MCF 10A (cell line): ENCODE results near the gene SEMA3E. TPM values are rescaled to one million over a fixed set of nuclear protein-coding genes. Genes with fewer than 3 reads are reported as not detected.

Experiments used
- BruUV-seq: library from RNA; stranded (reverse); fragments of 400-500 nt; replicated peaks from 2 replicates; lab custom pipeline; 2021; lab: Mats Ljungman, UMichigan
- CTCF ChIA-PET: fragments of 300-600 bp; sonication (Branson Sonifier 250); formaldehyde crosslinking; extraction: SDS; loops from one replicate; lab custom pipeline; 2021; ENCODE audit warnings: antibody characterized with exemption, inconsistent platforms; lab: Yijun Ruan, JAX
- POLR2A ChIA-PET: fragments of 300-600, 350-650 bp; sonication (Branson Sonifier 250); formaldehyde crosslinking; extraction: SDS; loops from one replicate; lab custom pipeline; 2020; ENCODE audit warnings: antibody characterized with exemption, inconsistent platforms; lab: Yijun Ruan, JAX
- DNase-seq: peaks from one replicate; pipeline ENCODE4 v3.0.0-alpha.2; 2018; ENCODE audit not compliant: unreplicated experiment
- H3K27ac Mint-ChIP-seq: one replicate; pipeline ENCODE4 v1.8.0; 2022; ENCODE audit warnings: mild to moderate bottlenecking, low read depth, mixed read lengths; ENCODE audit not compliant: unreplicated experiment
- H3K27me3 Mint-ChIP-seq: one replicate; pipeline ENCODE4 v1.8.0; 2022; ENCODE audit warnings: mixed read lengths; ENCODE audit not compliant: insufficient read depth, unreplicated experiment
- H3K36me3 Mint-ChIP-seq: one replicate; pipeline ENCODE4 v1.8.0; 2022; ENCODE audit warnings: mild to moderate bottlenecking, moderate library complexity, mixed read lengths; ENCODE audit not compliant: insufficient read depth, unreplicated experiment
- H3K4me1 Mint-ChIP-seq: one replicate; pipeline ENCODE4 v1.8.0; 2022; ENCODE audit warnings: mixed read lengths; ENCODE audit not compliant: insufficient read depth, unreplicated experiment
- H3K4me3 Mint-ChIP-seq: one replicate; pipeline ENCODE4 v1.8.0; 2022; ENCODE audit warnings: mild to moderate bottlenecking, moderate library complexity, mixed read lengths; ENCODE audit not compliant: unreplicated experiment
- H3K9me3 Mint-ChIP-seq: one replicate; pipeline ENCODE4 v1.8.0; 2022; ENCODE audit warnings: mixed read lengths; ENCODE audit not compliant: unreplicated experiment
- CTCF ChIP-seq: fragments of 200-600 bp; IDR thresholded peaks from one replicate; pipeline ENCODE4 v1.8.0; 2022; ENCODE audit warnings: antibody characterized with exemption, mild to moderate bottlenecking; ENCODE audit not compliant: unreplicated experiment
- intact Hi-C: fragments of 100-400 bp; cut with micrococcal nuclease; formaldehyde crosslinking; loops from 2 replicates; pipeline ENCODE4 v1.14.1; 2022
- total RNA-seq: library from RNA; stranded (reverse); gene quantifications from 2 replicates; pipeline ENCODE4 v1.2.3, GENCODE V29; 2022

SEMA3E gene
- total RNA-seq, 1 experiment from 2014 or later = 0.51 TPM

GRCh38 chr7:83611776-83612175 lies 37.2 kb downstream of the SEMA3E start:
- intact Hi-C loops = no loop called here
- ChIA-PET POLR2A (interaction anchor here (0.6 kb wide), 2 partner anchors 9 to 646 kb away, joined by 3 read pairs; no protein-coding TSS in a partner anchor), CTCF (interaction anchor here (0.6 to 0.7 kb wide), 2 partner anchors 150 to 806 kb away, joined by 3 read pairs; no protein-coding TSS in a partner anchor)
- peaks cover 6% of the 10 kb centered on the region for H3K9me3 Mint-ChIP-seq
- peaks cover 7% of the 10 kb centered on the region for H3K36me3 Mint-ChIP-seq
- H3K27me3 Mint-ChIP-seq = no peaks in the 10 kb centered on the region
- no peak for TF ChIP-seq CTCF
- peaks cover 17% of the 10 kb centered on the region for H3K4me1 Mint-ChIP-seq
- no peak for DNase-seq
- no peak overlapping the region for H3K4me3 Mint-ChIP-seq
- H3K27ac Mint-ChIP-seq = peak overlapping the region; percentile 83
- no TSS peak for BruUV-seq

- ChIA-PET POLR2A (no interaction called here), CTCF (no interaction called here)
- DNase-seq = no peak
- H3K4me1 Mint-ChIP-seq = peaks cover 17% of the 10 kb centered on the region
- no peak for TF ChIP-seq CTCF
- H3K9me3 Mint-ChIP-seq = peaks cover 6% of the 10 kb centered on the region
- H3K36me3 Mint-ChIP-seq = peaks cover 7% of the 10 kb centered on the region
- no peak overlapping the region for H3K4me3 Mint-ChIP-seq
- no peaks in the 10 kb centered on the region for H3K27me3 Mint-ChIP-seq
- BruUV-seq = no TSS peak
- peak overlapping the region; percentile 8 for H3K27ac Mint-ChIP-seq
- intact Hi-C loops = no loop called here
Observed at GRCh38 chr7:83610649-83611304, 38.2 kb downstream of the SEMA3E start.

- CTCF ChIA-PET = no interaction called here
- no peaks in the 10 kb centered on the region for H3K27me3 Mint-ChIP-seq
- POLR2A ChIA-PET = no interaction called here
- no peak overlapping the region for H3K4me3 Mint-ChIP-seq
- H3K4me1 Mint-ChIP-seq = peaks cover 11% of the 10 kb centered on the region
- no TSS peak for BruUV-seq
- intact Hi-C loops = no loop called here
- H3K9me3 Mint-ChIP-seq = peaks cover 6% of the 10 kb centered on the region
- no peak overlapping the region for H3K27ac Mint-ChIP-seq
- no peak for TF ChIP-seq CTCF
- no peaks in the 10 kb centered on the region for H3K36me3 Mint-ChIP-seq
- no peak for DNase-seq
Observed at GRCh38 chr7:83608716-83609115, 40.2 kb downstream of the SEMA3E start.

GRCh38 chr7:83603649-83604048 lies 45.3 kb downstream of the SEMA3E start:
- Mint-ChIP-seq H3K4me1 (no peaks in the 10 kb centered on the region), H3K36me3 (no peaks in the 10 kb centered on the region), H3K27me3 (no peaks in the 10 kb centered on the region), H3K9me3 (no peaks in the 10 kb centered on the region), H3K4me3 (no peak overlapping the region), H3K27ac (no peak overlapping the region)
- DNase-seq = no peak
- ChIA-PET POLR2A (no interaction called here), CTCF (no interaction called here)
- TF ChIP-seq CTCF = no peak
- no TSS peak for BruUV-seq
- intact Hi-C loops = no loop called here
